ENCODE results near the gene PCDHGA8.

PCDHGA8 gene

DNA sequence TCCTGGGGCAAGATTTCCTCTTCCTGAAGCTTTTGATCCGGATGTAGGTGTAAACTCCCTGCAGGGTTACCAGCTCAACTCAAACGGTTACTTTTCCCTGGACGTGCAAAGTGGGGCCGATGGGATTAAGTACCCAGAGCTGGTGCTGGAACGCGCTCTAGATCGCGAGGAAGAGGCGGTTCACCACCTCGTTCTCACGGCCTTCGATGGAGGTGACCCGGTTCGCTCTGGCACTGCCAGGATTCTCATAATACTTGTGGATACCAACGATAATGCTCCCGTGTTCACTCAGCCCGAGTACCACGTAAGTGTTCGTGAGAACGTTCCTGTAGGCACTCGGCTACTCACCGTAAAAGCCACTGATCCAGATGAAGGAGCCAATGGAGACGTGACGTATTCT, 36.8 kb upstream of the PCDHGA8 start:
- H3K4me1 ChIP-seq (ENCODE audit: control insufficient read depth, insufficient read depth, low read length, poor library complexity, severe bottlenecking), result no peaks in the 10 kb centered on the region
- DNase-seq, result no peak
- peaks cover 5% of the 10 kb centered on the region for H3K27me3 ChIP-seq (replicated peaks; ENCODE audit: control insufficient read depth, insufficient read depth, low read length, poor library complexity, severe bottlenecking)
- no peaks in the 10 kb centered on the region for H3K36me3 ChIP-seq (ENCODE audit: control insufficient read depth, insufficient read depth, low read length)
- H3K4me3 ChIP-seq (ENCODE audit: insufficient read depth, low read depth, low read length, poor library complexity, severe bottlenecking), result no peak overlapping the region
- H3K27ac ChIP-seq (ENCODE audit: insufficient read depth, low read length, poor library complexity, severe bottlenecking), result no peak overlapping the region
- H3K9me3 ChIP-seq (ENCODE audit: control insufficient read depth, low read length), result no peaks in the 10 kb centered on the region

GRCh38 chr5:141356133-141356532, 36.3 kb upstream of the PCDHGA8 start:
- no peaks in the 10 kb centered on the region for H3K9me3 ChIP-seq (ENCODE audit: control insufficient read depth, low read length)
- DNase-seq, result no peak
- H3K36me3 ChIP-seq (ENCODE audit: control insufficient read depth, insufficient read depth, low read length), result no peaks in the 10 kb centered on the region
- no peak overlapping the region for H3K4me3 ChIP-seq (ENCODE audit: insufficient read depth, low read depth, low read length, poor library complexity, severe bottlenecking)
- no peak overlapping the region for H3K27ac ChIP-seq (ENCODE audit: insufficient read depth, low read length, poor library complexity, severe bottlenecking)
- peaks cover 5% of the 10 kb centered on the region for H3K27me3 ChIP-seq (replicated peaks; ENCODE audit: control insufficient read depth, insufficient read depth, low read length, poor library complexity, severe bottlenecking)
- no peaks in the 10 kb centered on the region for H3K4me1 ChIP-seq (ENCODE audit: control insufficient read depth, insufficient read depth, low read length, poor library complexity, severe bottlenecking)

DNA sequence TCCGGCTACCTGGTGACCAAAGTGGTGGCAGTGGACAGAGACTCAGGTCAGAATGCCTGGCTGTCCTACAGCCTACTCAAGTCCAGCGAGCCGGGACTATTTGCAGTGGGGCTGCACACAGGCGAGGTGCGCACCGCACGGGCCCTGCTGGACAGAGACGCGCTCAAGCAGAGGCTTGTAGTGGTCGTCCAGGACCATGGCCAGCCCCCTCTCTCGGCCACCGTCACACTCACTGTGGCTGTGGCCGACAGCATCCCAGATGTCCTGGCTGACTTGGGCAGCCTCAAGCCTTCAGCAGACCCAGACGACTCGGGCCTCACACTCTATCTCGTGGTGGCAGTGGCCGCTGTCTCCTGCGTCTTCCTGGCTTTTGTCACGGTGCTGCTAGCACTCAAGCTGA, 35.5 kb upstream of the PCDHGA8 start:
- Histone ChIP-seq H3K36me3 (ENCODE audit: control insufficient read depth, insufficient read depth, low read length) (no peaks in the 10 kb centered on the region), H3K27me3 (replicated peaks; ENCODE audit: control insufficient read depth, insufficient read depth, low read length, poor library complexity, severe bottlenecking) (peaks cover 5% of the 10 kb centered on the region), H3K4me1 (ENCODE audit: control insufficient read depth, insufficient read depth, low read length, poor library complexity, severe bottlenecking) (no peaks in the 10 kb centered on the region), H3K4me3 (ENCODE audit: insufficient read depth, low read depth, low read length, poor library complexity, severe bottlenecking) (no peak overlapping the region), H3K27ac (ENCODE audit: insufficient read depth, low read length, poor library complexity, severe bottlenecking) (no peak overlapping the region), H3K9me3 (ENCODE audit: control insufficient read depth, low read length) (no peaks in the 10 kb centered on the region)
- DNase-seq, result no peak

GRCh38 chr5:141359790-141360426, 32.5 kb upstream of the PCDHGA8 start, which contains the start of gene PCDHGB2:
TSS of gene PCDHGB2 (plus strand) at chr5:141359994. CDS start at chr5:141360136, 142 bp downstream.
- Histone ChIP-seq H3K27ac (ENCODE audit: insufficient read depth, low read length, poor library complexity, severe bottlenecking) (no peak within 1 kb of the TSS), H3K4me3 (ENCODE audit: insufficient read depth, low read depth, low read length, poor library complexity, severe bottlenecking) (peak within 1 kb of the TSS; percentile 26), H3K4me1 (ENCODE audit: control insufficient read depth, insufficient read depth, low read length, poor library complexity, severe bottlenecking) (no peaks in the 10 kb centered on the region), H3K36me3 (ENCODE audit: control insufficient read depth, insufficient read depth, low read length) (no peaks in the 10 kb centered on the region), H3K27me3 (replicated peaks; ENCODE audit: control insufficient read depth, insufficient read depth, low read length, poor library complexity, severe bottlenecking) (peaks cover 4% of the 10 kb centered on the region), H3K9me3 (ENCODE audit: control insufficient read depth, low read length) (no peaks in the 10 kb centered on the region)
- DNase-seq, result no peak

DNA sequence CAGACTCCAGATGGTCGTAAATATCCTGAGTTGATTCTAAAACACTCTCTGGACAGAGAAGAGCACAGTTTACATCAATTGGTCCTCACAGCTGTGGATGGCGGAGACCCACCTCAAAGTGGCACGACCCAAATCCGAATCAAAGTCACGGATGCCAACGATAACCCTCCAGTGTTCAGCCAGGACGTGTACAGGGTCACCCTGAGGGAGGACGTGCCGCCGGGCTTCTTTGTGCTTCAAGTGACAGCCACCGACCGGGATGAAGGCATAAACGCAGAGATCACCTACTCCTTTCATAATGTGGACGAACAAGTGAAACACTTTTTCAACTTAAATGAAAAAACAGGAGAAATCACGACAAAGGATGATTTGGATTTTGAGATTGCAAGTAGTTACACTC, 31.7 kb upstream of the PCDHGA8 start:
- H3K9me3 ChIP-seq (ENCODE audit: control insufficient read depth, low read length), result no peaks in the 10 kb centered on the region
- no peaks in the 10 kb centered on the region for H3K4me1 ChIP-seq (ENCODE audit: control insufficient read depth, insufficient read depth, low read length, poor library complexity, severe bottlenecking)
- peaks cover 10% of the 10 kb centered on the region for H3K27me3 ChIP-seq (replicated peaks; ENCODE audit: control insufficient read depth, insufficient read depth, low read length, poor library complexity, severe bottlenecking)
- no peaks in the 10 kb centered on the region for H3K36me3 ChIP-seq (ENCODE audit: control insufficient read depth, insufficient read depth, low read length)
- H3K4me3 ChIP-seq (ENCODE audit: insufficient read depth, low read depth, low read length, poor library complexity, severe bottlenecking), result no peak overlapping the region
- DNase-seq, result no peak
- no peak overlapping the region for H3K27ac ChIP-seq (ENCODE audit: insufficient read depth, low read length, poor library complexity, severe bottlenecking)

DNA sequence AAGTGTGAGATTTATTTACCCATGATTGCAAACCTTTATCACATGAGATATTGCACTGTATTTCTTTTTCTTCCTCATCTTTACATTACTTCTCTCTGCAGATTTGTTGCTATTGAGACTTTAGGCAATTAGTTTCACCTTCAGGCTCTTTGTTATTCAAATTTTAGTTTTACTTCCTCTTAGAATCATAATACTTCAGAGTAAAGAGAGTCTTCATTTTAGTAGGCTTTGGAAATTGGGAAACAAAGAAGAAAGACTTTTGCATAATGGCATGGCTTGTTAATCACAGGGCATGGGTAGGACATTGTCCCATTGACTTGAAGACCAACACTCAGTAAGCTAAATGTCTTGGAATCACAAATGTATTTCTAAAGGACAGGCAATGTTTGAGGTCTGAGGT, 29.7 kb upstream of the PCDHGA8 start:
- H3K4me1 ChIP-seq (ENCODE audit: control insufficient read depth, insufficient read depth, low read length, poor library complexity, severe bottlenecking), result no peaks in the 10 kb centered on the region
- H3K27me3 ChIP-seq (replicated peaks; ENCODE audit: control insufficient read depth, insufficient read depth, low read length, poor library complexity, severe bottlenecking), result peaks cover 19% of the 10 kb centered on the region
- no peaks in the 10 kb centered on the region for H3K36me3 ChIP-seq (ENCODE audit: control insufficient read depth, insufficient read depth, low read length)
- no peaks in the 10 kb centered on the region for H3K9me3 ChIP-seq (ENCODE audit: control insufficient read depth, low read length)
- no peak overlapping the region for H3K4me3 ChIP-seq (ENCODE audit: insufficient read depth, low read depth, low read length, poor library complexity, severe bottlenecking)
- H3K27ac ChIP-seq (ENCODE audit: insufficient read depth, low read length, poor library complexity, severe bottlenecking), result no peak overlapping the region
- no peak for DNase-seq

- DNase-seq, result no peak
- Histone ChIP-seq H3K9me3 (ENCODE audit: control insufficient read depth, low read length) (no peaks in the 10 kb centered on the region), H3K4me1 (ENCODE audit: control insufficient read depth, insufficient read depth, low read length, poor library complexity, severe bottlenecking) (no peaks in the 10 kb centered on the region), H3K4me3 (ENCODE audit: insufficient read depth, low read depth, low read length, poor library complexity, severe bottlenecking) (no peak within 1 kb of the TSS), H3K27me3 (replicated peaks; ENCODE audit: control insufficient read depth, insufficient read depth, low read length, poor library complexity, severe bottlenecking) (peaks cover 19% of the 10 kb centered on the region), H3K36me3 (ENCODE audit: control insufficient read depth, insufficient read depth, low read length) (no peaks in the 10 kb centered on the region), H3K27ac (ENCODE audit: insufficient read depth, low read length, poor library complexity, severe bottlenecking) (no peak within 1 kb of the TSS)
Observed at GRCh38 chr5:141363952-141364660, 28.3 kb upstream of the PCDHGA8 start, which contains the start of gene PCDHGA5. TSS of gene PCDHGA5 (plus strand) at chr5:141364162. CDS start at chr5:141364331, 169 bp downstream.

- no peak for DNase-seq
- no peaks in the 10 kb centered on the region for H3K36me3 ChIP-seq (ENCODE audit: control insufficient read depth, insufficient read depth, low read length)
- H3K9me3 ChIP-seq (ENCODE audit: control insufficient read depth, low read length), result no peaks in the 10 kb centered on the region
- no peak overlapping the region for H3K27ac ChIP-seq (ENCODE audit: insufficient read depth, low read length, poor library complexity, severe bottlenecking)
- no peak overlapping the region for H3K4me3 ChIP-seq (ENCODE audit: insufficient read depth, low read depth, low read length, poor library complexity, severe bottlenecking)
- peaks cover 23% of the 10 kb centered on the region for H3K27me3 ChIP-seq (replicated peaks; ENCODE audit: control insufficient read depth, insufficient read depth, low read length, poor library complexity, severe bottlenecking)
- H3K4me1 ChIP-seq (ENCODE audit: control insufficient read depth, insufficient read depth, low read length, poor library complexity, severe bottlenecking), result no peaks in the 10 kb centered on the region
Observed at GRCh38 chr5:141366016-141366896, 26.2 kb upstream of the PCDHGA8 start.

DNA sequence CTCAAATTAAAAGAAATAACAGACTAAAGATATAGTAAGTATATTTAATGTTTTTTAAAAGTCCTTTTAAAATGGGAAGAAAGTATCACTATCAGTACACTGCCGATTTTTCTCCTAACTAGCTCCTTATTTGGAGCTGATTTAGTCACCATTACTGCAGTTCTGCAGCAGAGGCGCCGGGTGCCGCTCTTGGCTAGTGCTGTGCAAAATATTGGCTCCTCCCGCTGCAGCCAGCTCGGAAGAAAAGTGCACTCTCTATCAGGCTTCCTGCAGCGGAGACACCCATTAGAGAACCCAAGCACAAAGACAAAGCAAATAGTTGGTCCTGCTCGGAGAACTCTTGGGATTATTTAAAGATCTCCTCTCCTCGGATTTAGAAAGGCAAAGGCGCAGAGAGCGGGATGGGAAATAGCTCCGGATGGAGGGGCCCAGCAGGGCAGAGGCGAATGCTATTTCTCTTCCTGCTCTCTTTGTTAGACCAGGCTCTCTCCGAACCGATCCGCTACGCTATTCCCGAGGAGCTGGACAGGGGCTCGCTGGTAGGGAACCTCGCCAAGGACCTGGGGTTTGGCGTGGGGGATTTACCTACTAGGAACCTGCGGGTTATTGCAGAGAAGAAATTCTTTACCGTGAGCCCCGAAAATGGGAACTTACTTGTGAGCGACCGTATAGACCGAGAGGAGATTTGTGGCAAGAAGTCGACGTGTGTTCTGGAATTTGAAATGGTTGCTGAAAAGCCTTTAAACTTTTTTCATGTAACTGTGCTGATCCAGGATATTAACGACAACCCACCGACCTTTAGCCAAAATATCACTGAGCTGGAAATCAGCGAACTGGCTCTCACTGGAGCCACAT, 22.2 kb upstream of the PCDHGA8 start, which contains the start of gene PCDHGB3:
TSS of gene PCDHGB3 (plus strand) at position 249 of the 855 bp plus-strand sequence. CDS start at position 402, 153 bp downstream.
- DNase-seq, result peak in 1 of 3 donors; percentile 21
- no peaks in the 10 kb centered on the region for H3K4me1 ChIP-seq (ENCODE audit: control insufficient read depth, insufficient read depth, low read length, poor library complexity, severe bottlenecking)
- no peaks in the 10 kb centered on the region for H3K36me3 ChIP-seq (ENCODE audit: control insufficient read depth, insufficient read depth, low read length)
- H3K9me3 ChIP-seq (ENCODE audit: control insufficient read depth, low read length), result peaks cover 5% of the 10 kb centered on the region
- H3K4me3 ChIP-seq (ENCODE audit: insufficient read depth, low read depth, low read length, poor library complexity, severe bottlenecking), result peak within 1 kb of the TSS; percentile 31
- peaks cover 20% of the 10 kb centered on the region for H3K27me3 ChIP-seq (replicated peaks; ENCODE audit: control insufficient read depth, insufficient read depth, low read length, poor library complexity, severe bottlenecking)
- no peak within 1 kb of the TSS for H3K27ac ChIP-seq (ENCODE audit: insufficient read depth, low read length, poor library complexity, severe bottlenecking)

All from effector memory CD4-positive, alpha-beta T cell (primary cell).